GM12878 (cell line): Measurements from ENCODE around the gene ASB10. TPM values are rescaled to one million over a fixed set of nuclear protein-coding genes. Genes with fewer than 3 reads are reported as not detected.

ENCODE experiments used
- ATAC-seq: fragments of 200-7000 bp; cut with Tn5 transposase; 3 replicates; pipeline ENCODE4 v1.9.1; 2020; ENCODE audit warnings: mild to moderate bottlenecking, moderate library complexity
- BruUV-seq: library from RNA; stranded (reverse); fragments of 400-500 nt; replicated peaks from 2 replicates; lab custom pipeline; 2021; lab: Mats Ljungman, UMichigan
- CTCF ChIA-PET: fragments of 300-600 bp; sonication (Branson Sonifier 250); formaldehyde crosslinking; extraction: SDS; loops from one replicate; lab custom pipeline; 2021; ENCODE audit warnings: inconsistent platforms; lab: Yijun Ruan, JAX
- POLR2A ChIA-PET: fragments of 350-600 bp; formaldehyde crosslinking; extraction: SDS; loops from one replicate; lab custom pipeline; 2021; ENCODE audit warnings: inconsistent platforms; lab: Charles Lee
- RAD21 ChIA-PET: fragments of 300-600 bp; sonication (Branson Sonifier 250); formaldehyde crosslinking; loops from one replicate; lab custom pipeline; 2023; ENCODE audit warnings: antibody characterized with exemption; ENCODE audit not compliant: unreplicated experiment; lab: Charles Lee
- SMC1A ChIA-PET: fragments of 300-600 bp; sonication (Branson Sonifier 250); formaldehyde crosslinking; loops from one replicate; lab custom pipeline; 2023; ENCODE audit not compliant: unreplicated experiment, uncharacterized antibody; lab: Charles Lee
- DNase-seq: peaks from one replicate; pipeline ENCODE4 v3.0.0-alpha.2; 2011; ENCODE audit warnings: low read depth, low spot score
- FAIRE-seq: peaks from 3 replicates; lab custom pipeline; 2011; peaks lifted over from hg19 to GRCh38; lab: Jason Lieb, UNC
- H2AFZ ChIP-seq: 2 replicates; pipeline ENCODE4 v1.6.0; 2011; ENCODE audit warnings: low read depth, low read length, control low read depth; ENCODE audit not compliant: control insufficient read depth
- H3K27ac ChIP-seq: 2 replicates; pipeline ENCODE4 v1.5.1; 2011; ENCODE audit warnings: control low read depth; ENCODE audit not compliant: control insufficient read depth, insufficient read depth
- H3K27me3 ChIP-seq, 2 experiments: replicated peaks in 1 of 2; 2 replicates each; pipeline versions ENCODE4 v1.6.0 to v1.6.1; 2011; ENCODE audit warnings: low read length in 1 of 2; ENCODE audit not compliant: control insufficient read depth in 2 of 2, insufficient read depth in 2 of 2
- H3K36me3 ChIP-seq, 2 experiments: 2 replicates each; pipeline ENCODE4 v1.5.1; 2011; ENCODE audit warnings: low read length in 1 of 2; ENCODE audit not compliant: control insufficient read depth in 2 of 2, insufficient read depth in 2 of 2
- H3K4me1 ChIP-seq: 2 replicates; pipeline ENCODE4 v1.6.1; 2011; ENCODE audit warnings: mild to moderate bottlenecking, low read length, moderate library complexity, mixed read lengths; ENCODE audit not compliant: control insufficient read depth, insufficient read depth
- H3K4me2 ChIP-seq: 2 replicates; pipeline ENCODE4 v1.6.0; 2011; ENCODE audit warnings: control low read depth; ENCODE audit not compliant: control insufficient read depth, insufficient read depth
- H3K4me3 ChIP-seq: fragments of 200-600 bp; sonication (generic); 2 replicates; pipeline ENCODE4 v1.5.1; 2016
- H3K79me2 ChIP-seq: 2 replicates; pipeline ENCODE4 v1.6.0; 2011; ENCODE audit warnings: low read length; ENCODE audit not compliant: control insufficient read depth, insufficient read depth
- H3K9ac ChIP-seq: 2 replicates; pipeline ENCODE4 v1.8.0; 2011; ENCODE audit warnings: low read length, control low read depth, mixed read lengths; ENCODE audit not compliant: control insufficient read depth, insufficient read depth
- H3K9me3 ChIP-seq: replicated peaks from 3 replicates; pipeline ENCODE4 v1.5.1; 2011; ENCODE audit warnings: mild to moderate bottlenecking, low read length; ENCODE audit not compliant: control insufficient read depth, insufficient read depth
- H4K20me1 ChIP-seq: 2 replicates; pipeline ENCODE4 v1.6.0; 2011; ENCODE audit not compliant: control insufficient read depth, insufficient read depth
- EZH2 ChIP-seq: IDR thresholded peaks from 2 replicates; pipeline ENCODE4 v1.6.1; 2012; ENCODE audit warnings: low read depth, mild to moderate bottlenecking, control low read depth, inconsistent platforms, low read length, borderline replicate concordance; ENCODE audit not compliant: control insufficient read depth
- MEF2A ChIP-seq: IDR thresholded peaks from 2 replicates; pipeline ENCODE4 v1.6.1; 2011; ENCODE audit warnings: low read depth, mild to moderate bottlenecking, low read length, moderate library complexity; ENCODE audit not compliant: insufficient read depth
- NFIC ChIP-seq: IDR thresholded peaks from 2 replicates; pipeline ENCODE4 v1.6.1; 2012; ENCODE audit warnings: low read depth, mild to moderate bottlenecking, inconsistent platforms, low read length, moderate library complexity
- POU2F2 ChIP-seq: IDR thresholded peaks from 3 replicates; pipeline ENCODE4 v1.6.1; 2011; ENCODE audit warnings: low read depth, mild to moderate bottlenecking, low read length, borderline replicate concordance
- RUNX3 ChIP-seq: IDR thresholded peaks from 2 replicates; pipeline ENCODE4 v1.6.1; 2012; ENCODE audit warnings: low read length, inconsistent platforms
- SMARCA5 ChIP-seq: fragments of 450-650 bp; IDR thresholded peaks from 2 replicates; pipeline ENCODE4 v1.6.1; 2017; ENCODE audit warnings: mild to moderate bottlenecking
- SPI1 ChIP-seq: IDR thresholded peaks from 2 replicates; pipeline ENCODE4 v1.6.1; 2011; ENCODE audit warnings: low read depth, mild to moderate bottlenecking, low read length, moderate library complexity, borderline replicate concordance; ENCODE audit not compliant: insufficient read depth
- ZNF622 ChIP-seq: fragments of 450-650 bp; IDR thresholded peaks from 2 replicates; pipeline ENCODE4 v1.6.1; 2017; ENCODE audit warnings: mild to moderate bottlenecking, inconsistent platforms
- ZZZ3 ChIP-seq: IDR thresholded peaks from 2 replicates; pipeline ENCODE4 v1.6.1; 2011; ENCODE audit warnings: low read depth; ENCODE audit not compliant: control insufficient read depth, insufficient read length
- WGBS: methylation state at CpG from one replicate; pipeline ENCODE4 v1.1.6; 2016; ENCODE audit warnings: low lambda C conversion rate; ENCODE audit not compliant: insufficient replicate concordance, insufficient coverage; ENCODE audit errors: missing lambda C conversion rate; 5-methylcytosine and 5-hydroxymethylcytosine counted together
- in situ Hi-C: fragments of 300-500 bp; cut with MboI; formaldehyde crosslinking; loops from 9 replicates; pipeline ENCODE4 v1.14.3; 2018; ENCODE audit warnings: mixed read lengths
- intact Hi-C: fragments of 100-400 bp; cut with micrococcal nuclease; formaldehyde crosslinking; loops from one replicate; pipeline ENCODE4 v1.14.2; 2022; ENCODE audit not compliant: unreplicated experiment
- polyA plus RNA-seq, 11 experiments: library from polyadenylated mRNA; depleted of rRNA in 4 of 11; unstranded in 6 of 11; stranded (reverse) in 5 of 11; fragments of >200 nt; fragmentation: Nextera tagmentation in 4 of 11; fragmentation: Illumina TruSeq in 1 of 11; extraction: Ambion mirVana in 4 of 11; extraction: Trizol in 1 of 11; gene quantifications; 1 replicate in 1 of 11; 2 replicates in 10 of 11; pipeline versions ENCODE4 v1.2.1 to v1.2.3, GENCODE V29; 2011 to 2016; ENCODE audit warnings: inconsistent platforms in 2 of 11, missing spikeins in 2 of 11, low read depth in 1 of 11
- total RNA-seq, 4 experiments: library from RNA; depleted of rRNA in 3 of 4; stranded (reverse); fragments of >200 nt in 3 of 4; fragmentation: Illumina TruSeq in 1 of 4; extraction: Trizol in 1 of 4; gene quantifications; 2 replicates each; pipeline versions ENCODE4 v1.2.1 to v1.2.3, GENCODE V29; 2013 to 2021
- TF ChIP-seq, protein P1 (sequence below): fragments of 450-650 bp; conservative IDR thresholded peaks from 2 replicates; pipeline ENCODE4 v1.6.1; 2017; ENCODE audit warnings: mild to moderate bottlenecking, moderate library complexity
- TF ChIP-seq, protein P2 (sequence below): fragments of 450-650 bp; IDR thresholded peaks from 2 replicates; pipeline ENCODE4 v1.6.1; 2017; ENCODE audit warnings: mild to moderate bottlenecking
- TF ChIP-seq, protein P3 (sequence below): IDR thresholded peaks from 2 replicates; pipeline ENCODE4 v1.6.1; 2011; ENCODE audit warnings: low read depth, low read length, improper control_type of control experiment, borderline replicate concordance

The ASB10 gene
- total and polyA plus RNA-seq, 10 of the 15 experiments (the other 5 are each of a cell fraction or from before 2014, with no cell fraction given) = not detected

DNA sequence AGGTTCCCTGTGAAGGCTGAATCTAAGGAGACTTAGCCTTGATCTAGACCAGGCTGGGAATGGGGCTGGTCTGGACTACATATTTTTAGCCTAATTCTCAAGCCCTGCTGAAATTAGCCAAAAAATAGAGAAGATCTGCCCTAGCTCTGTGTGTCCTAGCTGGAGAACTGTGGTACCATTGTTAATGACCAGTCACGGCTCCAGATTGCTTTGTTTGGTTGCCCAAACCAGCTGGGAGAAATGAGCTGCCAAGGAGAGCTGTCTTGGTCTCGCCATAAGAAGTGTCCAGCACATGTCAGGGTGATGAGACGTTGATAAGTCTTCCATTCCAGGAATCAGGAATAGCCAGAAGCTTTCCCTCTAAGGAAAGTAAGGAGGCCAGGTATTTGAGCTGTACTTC is 40.3 kb downstream of the ASB10 start (continued):
- no peak for TF ChIP-seq RUNX3
- no peak for TF ChIP-seq MEF2A
- no peak for TF ChIP-seq NFIC
- no peak for TF ChIP-seq ZNF622
- TF ChIP-seq, all 136 proteins: peak for 0

GRCh38 chr7:151144387-151144786 is 42.7 kb downstream of the ASB10 start:
- 97% methylated on average over 6 of the region's 7 CpGs for WGBS
- BruUV-seq = no TSS peak
- in situ Hi-C loops = no loop called here
- peaks cover 0 to 2% of the 10 kb centered on the region in 2 experiments; a peak in 3 of 4 replicates for H3K36me3 ChIP-seq
- no peaks in the 10 kb centered on the region for H3K27me3 ChIP-seq
- DNase-seq (no peak), FAIRE-seq (no peak), ATAC-seq (no peak)
- no peak overlapping the region for H3K9ac ChIP-seq
- H4K20me1 ChIP-seq = no peaks in the 10 kb centered on the region
- H3K27ac ChIP-seq = no peak overlapping the region
- no peaks in the 10 kb centered on the region for H3K4me1 ChIP-seq
- TF ChIP-seq EZH2 (no peak), ZZZ3 (no peak), SMARCA5 (no peak), POU2F2 (no peak), SPI1 (no peak)
- TF ChIP-seq, protein P1, sequence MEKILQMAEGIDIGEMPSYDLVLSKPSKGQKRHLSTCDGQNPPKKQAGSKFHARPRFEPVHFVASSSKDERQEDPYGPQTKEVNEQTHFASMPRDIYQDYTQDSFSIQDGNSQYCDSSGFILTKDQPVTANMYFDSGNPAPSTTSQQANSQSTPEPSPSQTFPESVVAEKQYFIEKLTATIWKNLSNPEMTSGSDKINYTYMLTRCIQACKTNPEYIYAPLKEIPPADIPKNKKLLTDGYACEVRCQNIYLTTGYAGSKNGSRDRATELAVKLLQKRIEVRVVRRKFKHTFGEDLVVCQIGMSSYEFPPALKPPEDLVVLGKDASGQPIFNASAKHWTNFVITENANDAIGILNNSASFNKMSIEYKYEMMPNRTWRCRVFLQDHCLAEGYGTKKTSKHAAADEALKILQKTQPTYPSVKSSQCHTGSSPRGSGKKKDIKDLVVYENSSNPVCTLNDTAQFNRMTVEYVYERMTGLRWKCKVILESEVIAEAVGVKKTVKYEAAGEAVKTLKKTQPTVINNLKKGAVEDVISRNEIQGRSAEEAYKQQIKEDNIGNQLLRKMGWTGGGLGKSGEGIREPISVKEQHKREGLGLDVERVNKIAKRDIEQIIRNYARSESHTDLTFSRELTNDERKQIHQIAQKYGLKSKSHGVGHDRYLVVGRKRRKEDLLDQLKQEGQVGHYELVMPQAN = no peak
- TF ChIP-seq, protein P2, sequence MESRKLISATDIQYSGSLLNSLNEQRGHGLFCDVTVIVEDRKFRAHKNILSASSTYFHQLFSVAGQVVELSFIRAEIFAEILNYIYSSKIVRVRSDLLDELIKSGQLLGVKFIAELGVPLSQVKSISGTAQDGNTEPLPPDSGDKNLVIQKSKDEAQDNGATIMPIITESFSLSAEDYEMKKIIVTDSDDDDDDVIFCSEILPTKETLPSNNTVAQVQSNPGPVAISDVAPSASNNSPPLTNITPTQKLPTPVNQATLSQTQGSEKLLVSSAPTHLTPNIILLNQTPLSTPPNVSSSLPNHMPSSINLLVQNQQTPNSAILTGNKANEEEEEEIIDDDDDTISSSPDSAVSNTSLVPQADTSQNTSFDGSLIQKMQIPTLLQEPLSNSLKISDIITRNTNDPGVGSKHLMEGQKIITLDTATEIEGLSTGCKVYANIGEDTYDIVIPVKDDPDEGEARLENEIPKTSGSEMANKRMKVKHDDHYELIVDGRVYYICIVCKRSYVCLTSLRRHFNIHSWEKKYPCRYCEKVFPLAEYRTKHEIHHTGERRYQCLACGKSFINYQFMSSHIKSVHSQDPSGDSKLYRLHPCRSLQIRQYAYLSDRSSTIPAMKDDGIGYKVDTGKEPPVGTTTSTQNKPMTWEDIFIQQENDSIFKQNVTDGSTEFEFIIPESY = no peak
- TF ChIP-seq, protein P3, sequence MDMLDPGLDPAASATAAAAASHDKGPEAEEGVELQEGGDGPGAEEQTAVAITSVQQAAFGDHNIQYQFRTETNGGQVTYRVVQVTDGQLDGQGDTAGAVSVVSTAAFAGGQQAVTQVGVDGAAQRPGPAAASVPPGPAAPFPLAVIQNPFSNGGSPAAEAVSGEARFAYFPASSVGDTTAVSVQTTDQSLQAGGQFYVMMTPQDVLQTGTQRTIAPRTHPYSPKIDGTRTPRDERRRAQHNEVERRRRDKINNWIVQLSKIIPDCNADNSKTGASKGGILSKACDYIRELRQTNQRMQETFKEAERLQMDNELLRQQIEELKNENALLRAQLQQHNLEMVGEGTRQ = no peak
- ChIA-PET CTCF (no interaction called here), SMC1A (no interaction called here), POLR2A (no interaction called here), RAD21 (no interaction called here)
- no peaks in the 10 kb centered on the region for H3K79me2 ChIP-seq
- no peaks in the 10 kb centered on the region for H3K9me3 ChIP-seq
- H3K4me3 ChIP-seq = no peak overlapping the region
- intact Hi-C loops = no loop called here
- no peak overlapping the region for H2AFZ ChIP-seq
- no peak overlapping the region for H3K4me2 ChIP-seq
